GM23248 (cell line): Measurements from ENCODE around the gene RNF151. TPM values are rescaled to one million over a fixed set of nuclear protein-coding genes. Genes with fewer than 3 reads are reported as not detected.
A peak's percentile ranks its signal among the peaks of the same experiment; 100 is the strongest.

Experiments used
- DNase-seq: peaks from one replicate; pipeline ENCODE4 v3.0.0-alpha.2; 2015
- H2AFZ ChIP-seq: fragments of 200-600 bp; sonication (generic); 2 replicates; pipeline ENCODE4 v1.6.1; 2016; ENCODE audit warnings: antibody characterized with exemption
- H3F3A ChIP-seq: fragments of 200-600 bp; sonication (generic); 2 replicates; pipeline ENCODE4 v1.6.1; 2016; ENCODE audit warnings: mild to moderate bottlenecking, antibody characterized with exemption, mixed run types; ENCODE audit not compliant: insufficient read depth
- H3K27ac ChIP-seq: fragments of 200-600 bp; sonication (generic); 2 replicates; pipeline ENCODE4 v1.5.1; 2016; ENCODE audit warnings: mild to moderate bottlenecking
- H3K27me3 ChIP-seq: fragments of 200-600 bp; sonication (generic); replicated peaks from 2 replicates; pipeline ENCODE4 v1.6.1; 2016; ENCODE audit warnings: mild to moderate bottlenecking; ENCODE audit not compliant: insufficient read depth
- H3K36me3 ChIP-seq: fragments of 200-600 bp; sonication (generic); 2 replicates; pipeline ENCODE4 v1.6.1; 2016; ENCODE audit warnings: low read depth, mild to moderate bottlenecking
- H3K4me1 ChIP-seq: fragments of 200-600 bp; sonication (generic); 2 replicates; pipeline ENCODE4 v1.6.1; 2016; ENCODE audit warnings: mild to moderate bottlenecking; ENCODE audit not compliant: insufficient read depth
- H3K4me2 ChIP-seq: fragments of 200-600 bp; sonication (generic); one replicate; pipeline ENCODE4 v1.6.1; 2016; ENCODE audit warnings: mild to moderate bottlenecking; ENCODE audit not compliant: unreplicated experiment
- H3K4me3 ChIP-seq: fragments of 200-600 bp; sonication (generic); 2 replicates; pipeline ENCODE4 v1.5.1; 2016; ENCODE audit warnings: mild to moderate bottlenecking
- H3K79me2 ChIP-seq: fragments of 200-600 bp; sonication (generic); 2 replicates; pipeline ENCODE4 v1.6.1; 2016; ENCODE audit warnings: mild to moderate bottlenecking; ENCODE audit not compliant: insufficient read depth
- H3K9ac ChIP-seq: fragments of 200-600 bp; sonication (generic); 2 replicates; pipeline ENCODE4 v1.6.1; 2016; ENCODE audit warnings: mild to moderate bottlenecking
- H3K9me2 ChIP-seq: fragments of 200-600 bp; sonication (generic); 2 replicates; pipeline ENCODE4 v1.6.1; 2016; ENCODE audit warnings: mixed run types, mild to moderate bottlenecking, moderate library complexity; ENCODE audit not compliant: insufficient read depth
- H3K9me3 ChIP-seq: fragments of 200-600 bp; sonication (generic); one replicate; pipeline ENCODE4 v1.6.1; 2017; ENCODE audit warnings: low read depth
- H4K20me1 ChIP-seq: fragments of 200-600 bp; sonication (generic); 2 replicates; pipeline ENCODE4 v1.6.0; 2016; ENCODE audit not compliant: insufficient read depth
- EZH2 ChIP-seq: fragments of 200-600 bp; sonication (generic); IDR thresholded peaks from 2 replicates; pipeline ENCODE4 v1.6.1; 2018; ENCODE audit warnings: antibody characterized with exemption, mild to moderate bottlenecking; ENCODE audit not compliant: insufficient read depth, poor library complexity, severe bottlenecking
- EZH2phosphoT487 ChIP-seq: fragments of 200-600 bp; sonication (generic); IDR thresholded peaks from 2 replicates; pipeline ENCODE4 v1.6.1; 2018; ENCODE audit warnings: antibody characterized with exemption, moderate library complexity, mild to moderate bottlenecking, low read depth; ENCODE audit not compliant: insufficient read depth
- WGBS, 2 experiments: methylation state at CpG; one replicate each; pipeline ENCODE4 v1.1.6; 2015 to 2017; ENCODE audit warnings: low lambda C conversion rate in 2 of 2, low coverage in 1 of 2; ENCODE audit errors: missing lambda C conversion rate in 2 of 2; 5-methylcytosine and 5-hydroxymethylcytosine counted together
- in situ Hi-C: fragments of 300-500 bp; cut with MboI; formaldehyde crosslinking; loops from 2 replicates; pipeline ENCODE4 v1.15.0; 2020
- polyA plus RNA-seq: library from polyadenylated mRNA; unstranded; fragments of >200 nt; fragmentation: Nextera tagmentation; extraction: Ambion mirVana; gene quantifications from 2 replicates; pipeline ENCODE4 v1.2.1, GENCODE V29; 2016
- total RNA-seq: library from RNA; depleted of rRNA; stranded (reverse); fragments of >200 nt; shearing (Covaris generic); gene quantifications from 2 replicates; pipeline ENCODE4 v1.2.3, GENCODE V29; 2014

The RNF151 gene
- total and polyA plus RNA-seq, 2 experiments from 2014 or later: 0.25 TPM; not detected in 1

DNA sequence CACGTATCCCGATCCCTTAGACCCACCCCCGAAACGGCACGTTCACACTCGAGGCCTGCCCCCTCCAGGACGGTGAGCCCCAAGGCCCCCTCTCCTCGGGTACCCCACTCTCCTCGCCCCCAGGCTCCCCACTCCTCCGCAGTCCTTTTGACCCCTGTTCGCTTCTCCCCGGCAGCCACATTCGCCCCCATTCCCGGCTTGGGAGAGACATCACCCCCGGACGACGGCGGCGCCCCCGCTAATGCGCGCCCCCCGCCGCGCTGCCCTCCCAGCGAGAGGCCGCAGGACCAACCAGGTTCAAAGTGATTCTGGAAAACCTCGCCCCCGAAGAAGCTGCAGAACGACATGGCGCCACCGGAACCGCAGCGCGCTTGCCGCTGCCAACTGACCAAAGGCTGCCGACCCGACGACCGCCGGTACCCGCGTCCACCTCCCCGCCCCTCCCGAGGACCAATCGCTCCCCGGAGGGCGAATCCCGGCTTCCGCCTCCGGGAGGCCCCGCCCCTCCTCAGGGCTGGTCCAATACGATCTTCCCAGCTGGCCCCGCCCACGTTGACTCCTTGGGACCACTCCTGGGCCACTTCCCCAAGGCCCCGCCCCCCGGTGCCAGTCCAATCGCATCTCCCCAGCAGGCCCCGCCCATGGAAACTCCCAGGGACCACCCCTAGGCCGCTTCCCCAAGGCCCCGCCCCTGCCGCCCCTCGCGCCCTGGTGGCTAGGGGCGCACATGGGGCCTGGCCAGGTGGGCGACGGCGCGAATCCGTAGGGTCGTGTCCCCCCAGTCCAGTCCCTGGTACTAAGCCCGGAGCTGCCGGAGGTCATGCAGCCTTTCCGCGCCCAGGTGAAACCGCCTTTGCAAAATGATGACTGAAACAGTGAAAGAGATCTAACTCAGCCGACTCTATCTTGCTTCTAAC, 23.6 kb upstream of the RNF151 start, which contains the start of gene MSRB1:
Gene MSRB1 (minus strand): TSS at position 390 of the 917 bp plus-strand sequence. CDS start 43 bp downstream, at position 347.
- Histone ChIP-seq H3K9me2 (no peaks in the 10 kb centered on the region), H2AFZ (peak within 1 kb of the TSS; percentile 93), H3K27ac (0 out of 2 replicates have a peak within 1 kb of the TSS, but pooled peaks have one; percentile 14), H3K36me3 (no peaks in the 10 kb centered on the region), H3K79me2 (no peaks in the 10 kb centered on the region), H3K4me1 (no peaks in the 10 kb centered on the region), H3K4me3 (peak within 1 kb of the TSS; percentile 83), H3F3A (no peaks in the 10 kb centered on the region), H4K20me1 (no peaks in the 10 kb centered on the region), H3K9me3 (no peaks in the 10 kb centered on the region), H3K4me2 (peak within 1 kb of the TSS; percentile 85), H3K27me3 (no peaks in the 10 kb centered on the region), H3K9ac (peak within 1 kb of the TSS; percentile 77)
- TF ChIP-seq EZH2: no peak
- TF ChIP-seq EZH2phosphoT487: no peak
- in situ Hi-C loops: no loop called here
- DNase-seq: peak; percentile 100
- 2% methylated on average over 33 to 75 of the region's 77 CpGs for WGBS, 2 experiments

DNA sequence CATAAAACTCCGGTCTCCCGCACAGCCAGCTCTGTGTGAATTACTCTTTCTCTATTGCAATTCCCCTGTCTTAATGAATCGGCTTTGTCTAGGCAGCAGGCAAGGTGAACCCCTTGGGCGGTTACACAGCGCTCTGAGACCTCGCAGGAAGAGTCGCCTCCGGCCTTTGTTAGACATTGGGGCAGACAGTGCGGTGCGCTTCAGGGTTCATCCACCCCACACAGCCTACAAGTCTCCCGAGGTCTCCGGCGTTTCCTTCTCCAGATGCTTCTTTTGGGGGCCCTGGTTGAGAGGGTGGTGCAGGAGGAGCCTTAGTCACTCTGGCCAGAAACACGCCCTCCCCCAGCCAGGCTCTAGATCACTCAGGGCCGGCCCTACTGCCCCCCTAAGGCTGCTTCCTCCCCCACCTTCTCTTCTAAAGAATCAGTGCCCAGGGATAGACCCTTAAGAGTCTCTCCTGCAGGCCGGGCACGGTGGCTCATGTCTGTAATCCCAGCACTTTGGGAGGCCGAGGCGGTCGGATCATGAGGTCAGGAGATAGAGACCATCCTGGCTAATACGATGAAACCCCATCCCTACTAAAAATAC, 21.9 kb upstream of the RNF151 start:
- no peak overlapping the region for H3K4me2 ChIP-seq
- no peak overlapping the region for H3K9ac ChIP-seq
- no peaks in the 10 kb centered on the region for H3K9me2 ChIP-seq
- H3K27me3 ChIP-seq: no peaks in the 10 kb centered on the region
- H3F3A ChIP-seq: no peaks in the 10 kb centered on the region
- no peaks in the 10 kb centered on the region for H3K9me3 ChIP-seq
- H2AFZ ChIP-seq: no peak overlapping the region
- no peaks in the 10 kb centered on the region for H4K20me1 ChIP-seq
- H3K36me3 ChIP-seq: no peaks in the 10 kb centered on the region
- H3K27ac ChIP-seq: no peak overlapping the region
- H3K79me2 ChIP-seq: no peaks in the 10 kb centered on the region
- no peak for DNase-seq
- no peak overlapping the region for H3K4me3 ChIP-seq
- WGBS, 2 experiments: 85 to 86% methylated on average over 19 to 21 of the region's 21 CpGs
- no peaks in the 10 kb centered on the region for H3K4me1 ChIP-seq
- TF ChIP-seq EZH2phosphoT487 (no peak), EZH2 (no peak)
- in situ Hi-C loops: no loop called here

DNA sequence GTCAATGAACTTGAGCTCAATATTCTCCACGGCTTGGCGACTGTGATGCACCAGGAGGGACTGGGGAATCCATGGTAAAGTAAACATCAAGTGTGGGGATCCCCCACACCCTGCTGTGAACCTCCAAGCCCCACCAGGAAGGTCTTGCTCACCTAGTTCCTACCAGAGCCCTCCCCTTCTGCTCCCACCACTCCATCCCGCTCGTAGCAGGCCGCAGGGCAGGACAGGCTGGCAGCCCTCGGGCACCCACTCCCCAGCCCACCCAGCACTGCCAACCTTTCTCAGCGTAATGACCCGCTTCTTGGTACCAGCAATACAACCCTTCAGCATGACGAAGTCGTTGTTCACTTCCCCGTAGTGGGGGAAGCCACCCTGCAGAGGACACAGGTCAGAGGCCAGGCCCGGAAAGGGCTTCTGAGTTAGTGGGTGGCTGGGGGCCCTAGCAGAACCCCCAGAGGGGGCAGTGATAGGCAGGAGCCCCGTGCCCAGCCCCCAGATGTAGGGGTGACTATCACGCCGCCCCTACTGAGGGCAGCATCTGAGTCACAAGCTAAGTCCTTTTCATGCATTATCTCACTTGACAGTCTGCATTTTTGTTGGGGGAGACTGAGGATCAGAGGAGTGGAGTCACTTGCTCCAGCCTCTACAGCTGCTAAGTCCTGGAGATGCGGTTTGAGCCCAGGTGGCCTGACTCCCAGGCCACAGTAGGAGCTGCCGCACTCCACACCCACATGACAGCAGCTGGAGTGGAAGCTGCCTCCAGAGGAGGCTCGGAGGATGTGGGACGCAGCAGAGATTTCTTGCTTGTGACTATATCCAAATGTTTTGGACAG, 20.9 kb upstream of the RNF151 start:
- H3K9me2 ChIP-seq: no peaks in the 10 kb centered on the region
- no peak overlapping the region for H2AFZ ChIP-seq
- H3K4me2 ChIP-seq: no peak overlapping the region
- H3K27me3 ChIP-seq: no peaks in the 10 kb centered on the region
- H3K9ac ChIP-seq: no peak overlapping the region
- H3K79me2 ChIP-seq: no peaks in the 10 kb centered on the region
- no peaks in the 10 kb centered on the region for H3K4me1 ChIP-seq
- no peak overlapping the region for H3K27ac ChIP-seq
- no peaks in the 10 kb centered on the region for H3F3A ChIP-seq
- H3K4me3 ChIP-seq: no peak overlapping the region
- DNase-seq: no peak
- H3K36me3 ChIP-seq: no peaks in the 10 kb centered on the region
- no peak for TF ChIP-seq EZH2phosphoT487
- TF ChIP-seq EZH2: no peak
- 69 to 71% methylated on average over 18 to 19 of the region's 19 CpGs for WGBS, 2 experiments
- H4K20me1 ChIP-seq: no peaks in the 10 kb centered on the region
- H3K9me3 ChIP-seq: no peaks in the 10 kb centered on the region
- in situ Hi-C loops: no loop called here
